HL-60 (cell line): ENCODE measurements around the gene TNNC1.

Source experiments
- DNase-seq, 2 experiments: peaks; one replicate each; pipeline ENCODE4 v3.0.0-alpha.2; 2010 to 2020; ENCODE audit warnings: low read depth in 1 of 2, low spot score in 1 of 2
- H3K27ac ChIP-seq: fragments of 250-450 bp; sonication (Bioruptor Pico); replicated peaks from 2 replicates; pipeline ENCODE4 v1.5.1; 2020; ENCODE audit warnings: mild to moderate bottlenecking, moderate library complexity
- H3K27me3 ChIP-seq: fragments of 250-450 bp; sonication (Bioruptor Pico); 2 replicates; pipeline ENCODE4 v1.5.1; 2021; ENCODE audit warnings: mild to moderate bottlenecking, moderate library complexity; ENCODE audit not compliant: insufficient read depth, poor library complexity, severe bottlenecking
- H3K4me3 ChIP-seq: replicated peaks from 2 replicates; pipeline ENCODE4 v1.5.1; 2011; ENCODE audit warnings: mild to moderate bottlenecking, control low read depth, low read length; ENCODE audit not compliant: insufficient read depth
- CTCF ChIP-seq: IDR thresholded peaks from one replicate; pipeline ENCODE4 v1.5.1; 2011; ENCODE audit warnings: low read length, control low read depth, inconsistent platforms; ENCODE audit not compliant: insufficient read depth
- GABPA ChIP-seq: IDR thresholded peaks from 2 replicates; pipeline ENCODE4 v1.6.1; 2012; ENCODE audit warnings: low read depth
- POLR2AphosphoS5 ChIP-seq: IDR thresholded peaks from 2 replicates; pipeline ENCODE4 v1.6.1; 2012; ENCODE audit warnings: low read depth
- SPI1 ChIP-seq: IDR thresholded peaks from 2 replicates; pipeline ENCODE4 v1.6.1; 2012; ENCODE audit warnings: low read depth, mild to moderate bottlenecking, borderline replicate concordance
- TF ChIP-seq, protein P1 (sequence below): IDR thresholded peaks from 2 replicates; pipeline ENCODE4 v1.6.1; 2012; ENCODE audit warnings: low read depth; ENCODE audit not compliant: insufficient replicate concordance

Gene TNNC1

DNA sequence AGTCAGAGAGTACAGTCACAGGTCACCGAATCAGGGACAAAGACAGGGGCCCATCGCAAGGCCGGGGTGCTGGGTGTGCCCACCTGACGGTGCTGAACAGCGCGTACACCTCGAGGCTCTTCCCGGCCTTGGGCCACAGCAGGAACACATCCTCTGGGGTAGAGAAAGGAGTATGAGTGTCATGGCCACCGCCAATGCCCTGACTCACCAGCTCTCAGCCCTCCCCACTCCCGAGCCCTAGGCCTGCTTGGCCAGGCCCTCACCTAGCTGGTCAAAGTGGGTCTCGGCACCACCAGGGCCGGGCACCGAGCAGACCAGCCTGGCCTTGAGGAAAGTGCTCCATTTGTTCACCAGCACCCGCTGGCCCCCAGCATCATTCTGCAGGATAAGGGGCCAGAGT is 13.2 kb downstream of the TNNC1 start:
- DNase-seq: no peak
- Histone ChIP-seq H3K4me3 (no peak overlapping the region), H3K27me3 (no peaks in the 10 kb centered on the region), H3K27ac (no peak overlapping the region)
- TF ChIP-seq GABPA (no peak), CTCF (no peak), SPI1 (no peak), POLR2AphosphoS5 (no peak)
- TF ChIP-seq, protein P1, sequence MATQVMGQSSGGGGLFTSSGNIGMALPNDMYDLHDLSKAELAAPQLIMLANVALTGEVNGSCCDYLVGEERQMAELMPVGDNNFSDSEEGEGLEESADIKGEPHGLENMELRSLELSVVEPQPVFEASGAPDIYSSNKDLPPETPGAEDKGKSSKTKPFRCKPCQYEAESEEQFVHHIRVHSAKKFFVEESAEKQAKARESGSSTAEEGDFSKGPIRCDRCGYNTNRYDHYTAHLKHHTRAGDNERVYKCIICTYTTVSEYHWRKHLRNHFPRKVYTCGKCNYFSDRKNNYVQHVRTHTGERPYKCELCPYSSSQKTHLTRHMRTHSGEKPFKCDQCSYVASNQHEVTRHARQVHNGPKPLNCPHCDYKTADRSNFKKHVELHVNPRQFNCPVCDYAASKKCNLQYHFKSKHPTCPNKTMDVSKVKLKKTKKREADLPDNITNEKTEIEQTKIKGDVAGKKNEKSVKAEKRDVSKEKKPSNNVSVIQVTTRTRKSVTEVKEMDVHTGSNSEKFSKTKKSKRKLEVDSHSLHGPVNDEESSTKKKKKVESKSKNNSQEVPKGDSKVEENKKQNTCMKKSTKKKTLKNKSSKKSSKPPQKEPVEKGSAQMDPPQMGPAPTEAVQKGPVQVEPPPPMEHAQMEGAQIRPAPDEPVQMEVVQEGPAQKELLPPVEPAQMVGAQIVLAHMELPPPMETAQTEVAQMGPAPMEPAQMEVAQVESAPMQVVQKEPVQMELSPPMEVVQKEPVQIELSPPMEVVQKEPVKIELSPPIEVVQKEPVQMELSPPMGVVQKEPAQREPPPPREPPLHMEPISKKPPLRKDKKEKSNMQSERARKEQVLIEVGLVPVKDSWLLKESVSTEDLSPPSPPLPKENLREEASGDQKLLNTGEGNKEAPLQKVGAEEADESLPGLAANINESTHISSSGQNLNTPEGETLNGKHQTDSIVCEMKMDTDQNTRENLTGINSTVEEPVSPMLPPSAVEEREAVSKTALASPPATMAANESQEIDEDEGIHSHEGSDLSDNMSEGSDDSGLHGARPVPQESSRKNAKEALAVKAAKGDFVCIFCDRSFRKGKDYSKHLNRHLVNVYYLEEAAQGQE: no peak

DNA sequence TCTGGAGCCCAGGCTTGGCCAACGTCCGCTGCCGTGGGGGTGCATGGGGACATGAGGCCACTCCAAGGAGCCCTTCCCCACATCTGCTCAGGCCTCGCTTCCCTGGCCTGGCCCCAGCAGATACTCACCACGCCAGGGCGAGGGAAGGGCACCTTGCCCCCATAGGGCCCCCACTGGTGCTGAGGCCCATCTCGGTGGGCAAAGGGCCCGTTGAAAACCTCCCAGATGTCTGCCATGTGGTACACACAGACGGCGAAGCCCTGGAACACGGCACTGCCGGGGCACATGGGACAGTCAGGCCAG is 13.6 kb downstream of the TNNC1 start:
- no peak overlapping the region for H3K4me3 ChIP-seq
- H3K27me3 ChIP-seq: no peaks in the 10 kb centered on the region
- H3K27ac ChIP-seq: no peak overlapping the region
- DNase-seq: no peak
- no peak for TF ChIP-seq SPI1

GRCh38 chr3:52439426-52440248 is 14.2 kb downstream of the TNNC1 start:
- H3K27me3 ChIP-seq: no peaks in the 10 kb centered on the region
- no peak for DNase-seq
- no peak overlapping the region for H3K27ac ChIP-seq
- H3K4me3 ChIP-seq: no peak overlapping the region
- TF ChIP-seq GABPA (no peak), POLR2AphosphoS5 (no peak), SPI1 (no peak), CTCF (no peak)
- TF ChIP-seq, protein P1: no peak

- DNase-seq: no peak
- no peak for TF ChIP-seq SPI1
- no peak for TF ChIP-seq POLR2AphosphoS5
- no peak for TF ChIP-seq GABPA
- no peak for TF ChIP-seq CTCF
- TF ChIP-seq, protein P1: no peak
- Histone ChIP-seq H3K27me3 (no peaks in the 10 kb centered on the region), H3K4me3 (no peak overlapping the region), H3K27ac (no peak overlapping the region)
Measured at GRCh38 chr3:52438579-52439425, 15.0 kb downstream of the TNNC1 start.
